Measurements from ENCODE around the gene LDLRAD4. TPM values are rescaled to one million over a fixed set of nuclear protein-coding genes. Genes with fewer than 3 reads are reported as not detected.

Gene LDLRAD4
- total RNA-seq, 1 donor, result 0.43 TPM

- no peak overlapping the region for H3K4me3 ChIP-seq (ENCODE audit: low read depth, low read length)
- no peak for DNase-seq (ENCODE audit: low read depth)
- no peak for TF ChIP-seq CTCF (IDR thresholded peaks at IDR 0.05; ENCODE audit: insufficient read depth, low read depth, low read length)
Measured at GRCh38 chr18:13524811-13525210, 306.3 kb downstream of the LDLRAD4 start.

- H3K4me3 ChIP-seq (ENCODE audit: low read depth, low read length), result no peak overlapping the region
- no peak for TF ChIP-seq CTCF (IDR thresholded peaks at IDR 0.05; ENCODE audit: insufficient read depth, low read depth, low read length)
- DNase-seq (ENCODE audit: low read depth), result no peak
Measured at GRCh38 chr18:13525381-13526029, 306.9 kb downstream of the LDLRAD4 start.

- TF ChIP-seq CTCF (IDR thresholded peaks at IDR 0.05; ENCODE audit: insufficient read depth, low read depth, low read length), result no peak
- no peak for DNase-seq (ENCODE audit: low read depth)
- H3K4me3 ChIP-seq (ENCODE audit: low read depth, low read length), result no peak overlapping the region
Measured at GRCh38 chr18:13526519-13526918, 308.0 kb downstream of the LDLRAD4 start.

GRCh38 chr18:13527256-13527655, 308.7 kb downstream of the LDLRAD4 start:
- DNase-seq (ENCODE audit: low read depth), result no peak
- no peak overlapping the region for H3K4me3 ChIP-seq (ENCODE audit: low read depth, low read length)
- TF ChIP-seq CTCF (IDR thresholded peaks at IDR 0.05; ENCODE audit: insufficient read depth, low read depth, low read length), result no peak

GRCh38 chr18:13527730-13528129, 309.2 kb downstream of the LDLRAD4 start:
- H3K4me3 ChIP-seq (ENCODE audit: low read depth, low read length), result no peak overlapping the region
- no peak for TF ChIP-seq CTCF (IDR thresholded peaks at IDR 0.05; ENCODE audit: insufficient read depth, low read depth, low read length)
- no peak for DNase-seq (ENCODE audit: low read depth)

GRCh38 chr18:13528739-13529392, 310.3 kb downstream of the LDLRAD4 start:
- no peak for DNase-seq (ENCODE audit: low read depth)
- no peak overlapping the region for H3K4me3 ChIP-seq (ENCODE audit: low read depth, low read length)
- TF ChIP-seq CTCF (IDR thresholded peaks at IDR 0.05; ENCODE audit: insufficient read depth, low read depth, low read length), result no peak

Data from fibroblast of villous mesenchyme (primary cell).